ENCODE measurements around the gene GAL3ST2.
A peak's percentile ranks its signal among the peaks of the same experiment; 100 is the strongest.
"Not testable (repeated sequence)": the region's sequence is repeated elsewhere in the genome, so short reads cannot be mapped to it uniquely, and the experiment has no call there.

GAL3ST2 gene

DNA sequence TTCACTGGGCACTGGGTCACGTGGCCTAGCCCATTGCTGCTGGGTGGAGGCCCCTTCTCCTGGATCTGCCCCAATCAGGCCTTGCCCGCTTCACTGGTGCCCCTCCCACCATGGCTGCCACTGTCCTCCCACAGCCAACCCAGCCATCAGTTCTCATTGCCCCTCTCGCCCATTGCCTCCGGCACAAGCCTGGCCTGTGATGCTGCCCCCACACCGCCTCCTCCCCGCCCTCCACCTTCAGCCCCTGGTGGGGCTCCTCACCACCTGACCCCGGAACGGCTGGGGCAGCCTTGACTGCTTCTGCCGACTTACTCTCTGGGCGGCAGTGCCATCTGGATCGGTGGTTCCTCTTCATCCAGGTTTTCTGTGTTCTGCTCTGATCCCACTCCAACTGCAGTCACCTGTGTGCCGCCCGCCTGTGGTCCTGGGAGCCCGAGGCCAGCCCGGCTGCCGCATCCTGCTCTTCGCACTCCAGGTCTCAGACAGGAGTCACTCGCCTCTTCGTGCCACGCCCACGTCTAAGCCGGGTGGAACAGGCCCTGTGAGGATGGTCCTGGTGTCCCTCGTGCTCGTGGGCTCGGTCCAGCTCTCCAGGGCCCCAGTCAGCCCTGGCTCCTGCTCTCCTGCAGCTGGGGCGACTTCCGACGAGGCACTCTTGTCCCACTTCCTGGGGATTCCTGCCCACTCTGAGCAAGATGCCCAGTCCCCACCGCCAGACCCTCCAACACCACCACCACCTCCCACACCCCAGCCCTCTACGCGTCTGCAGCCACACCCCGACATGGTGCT is 28.0 kb upstream of the GAL3ST2 start:
- no peak for DNase-seq (ENCODE audit: low read depth)

- DNase-seq (ENCODE audit: low read depth), result no peak
Observed at GRCh38 chr2:241750076-241750840, 26.4 kb upstream of the GAL3ST2 start.

DNA sequence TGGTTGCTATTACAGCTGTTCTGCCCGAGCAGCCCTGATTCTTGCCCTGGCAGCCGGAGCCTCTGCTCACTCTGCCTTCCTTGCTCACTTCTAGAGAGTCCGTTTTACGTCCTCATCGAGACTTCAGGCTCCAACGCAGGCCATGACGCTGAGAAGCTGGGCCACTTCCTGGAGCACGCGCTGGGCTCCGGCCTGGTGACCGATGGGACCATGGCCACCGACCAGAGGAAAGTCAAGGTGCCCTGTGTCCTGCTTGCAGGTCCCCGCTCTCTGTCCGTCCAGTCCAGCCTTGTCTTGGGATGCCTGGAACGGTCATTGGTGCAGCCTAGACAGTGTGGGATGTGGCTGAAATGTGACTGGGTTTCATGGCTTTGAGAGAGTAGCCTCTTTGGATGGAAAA is 25.5 kb upstream of the GAL3ST2 start:
- DNase-seq (ENCODE audit: low read depth), result no peak

DNA sequence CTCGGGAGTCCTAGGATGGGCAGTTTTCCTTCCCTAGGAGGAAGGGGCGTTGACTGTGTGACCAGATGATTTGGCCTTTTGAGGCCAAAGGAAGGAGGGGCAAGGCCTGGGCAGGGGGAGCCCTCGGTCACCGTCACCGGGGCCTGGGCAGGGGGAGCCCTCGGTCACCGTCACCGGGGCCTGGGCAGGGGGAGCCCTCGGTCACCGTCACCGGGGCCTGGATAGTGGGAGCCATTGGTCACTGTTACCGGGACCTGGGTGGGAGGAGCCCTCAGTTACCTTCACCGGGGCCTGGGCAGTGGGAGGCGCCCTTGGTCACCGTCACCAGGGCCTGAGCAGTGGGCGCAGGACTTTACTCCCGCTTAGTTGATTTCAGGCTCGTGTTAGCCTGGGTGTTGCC is 24.8 kb upstream of the GAL3ST2 start:
- DNase-seq (ENCODE audit: low read depth), result no peak

GRCh38 chr2:241752253-241752652 is 24.4 kb upstream of the GAL3ST2 start:
- DNase-seq (ENCODE audit: low read depth), result no peak

DNA sequence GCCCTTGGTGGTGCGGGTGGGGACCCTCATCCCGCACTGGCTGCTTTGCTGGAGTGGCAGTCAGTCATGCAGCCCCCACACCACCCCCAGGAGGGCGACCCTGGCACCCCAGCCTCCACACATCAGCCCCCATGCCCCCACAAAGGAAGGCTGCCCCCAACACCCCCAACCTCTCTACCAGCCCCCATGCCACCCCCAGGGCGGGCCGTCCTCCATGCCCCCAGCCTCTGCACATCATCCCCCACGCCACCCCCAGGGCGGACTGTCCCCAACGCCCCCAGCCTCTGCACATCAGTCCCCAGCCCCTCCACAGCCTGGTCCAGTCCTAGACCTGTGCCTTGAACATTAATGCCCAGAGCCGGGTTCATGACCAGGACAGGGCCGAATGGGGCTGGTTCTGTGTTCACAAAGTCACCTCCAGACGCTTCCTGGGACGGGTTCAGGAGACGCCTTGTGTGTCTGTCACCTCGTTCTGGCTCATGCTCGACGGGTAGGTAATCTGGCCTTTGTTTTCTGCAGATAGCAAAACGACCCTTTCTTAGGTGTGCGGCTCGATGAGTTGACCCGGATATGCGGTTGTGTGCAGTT is 23.8 kb upstream of the GAL3ST2 start:
- no peak for DNase-seq (ENCODE audit: low read depth)

DNA sequence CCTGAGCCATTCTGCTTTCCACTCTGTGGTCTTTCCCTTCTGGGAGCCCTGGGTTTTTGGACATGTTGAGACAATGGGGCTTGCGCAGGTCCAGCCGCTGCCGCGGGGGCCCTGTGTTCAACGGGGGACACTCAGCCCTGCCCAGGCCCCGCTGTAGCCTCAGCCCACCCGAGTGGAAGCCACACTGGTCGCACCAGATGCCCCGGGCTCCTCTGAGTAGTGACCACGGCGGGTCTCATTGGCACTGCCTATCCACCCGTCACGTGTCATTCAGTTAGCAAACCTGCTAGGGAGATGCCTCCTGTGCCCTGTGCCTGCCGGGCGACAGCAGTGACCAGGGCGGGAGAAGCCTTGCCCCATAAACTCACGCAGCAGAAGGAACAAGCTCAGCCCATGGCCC is 23.1 kb upstream of the GAL3ST2 start:
- DNase-seq (ENCODE audit: low read depth), result no peak

GRCh38 chr2:241754042-241754441 is 22.6 kb upstream of the GAL3ST2 start:
- no peak for DNase-seq (ENCODE audit: low read depth)

- no peak for DNase-seq (ENCODE audit: low read depth)
Observed at GRCh38 chr2:241755166-241755565, 21.5 kb upstream of the GAL3ST2 start.

- no peak for DNase-seq (ENCODE audit: low read depth)
Observed at GRCh38 chr2:241755777-241756176, 20.8 kb upstream of the GAL3ST2 start.

DNA sequence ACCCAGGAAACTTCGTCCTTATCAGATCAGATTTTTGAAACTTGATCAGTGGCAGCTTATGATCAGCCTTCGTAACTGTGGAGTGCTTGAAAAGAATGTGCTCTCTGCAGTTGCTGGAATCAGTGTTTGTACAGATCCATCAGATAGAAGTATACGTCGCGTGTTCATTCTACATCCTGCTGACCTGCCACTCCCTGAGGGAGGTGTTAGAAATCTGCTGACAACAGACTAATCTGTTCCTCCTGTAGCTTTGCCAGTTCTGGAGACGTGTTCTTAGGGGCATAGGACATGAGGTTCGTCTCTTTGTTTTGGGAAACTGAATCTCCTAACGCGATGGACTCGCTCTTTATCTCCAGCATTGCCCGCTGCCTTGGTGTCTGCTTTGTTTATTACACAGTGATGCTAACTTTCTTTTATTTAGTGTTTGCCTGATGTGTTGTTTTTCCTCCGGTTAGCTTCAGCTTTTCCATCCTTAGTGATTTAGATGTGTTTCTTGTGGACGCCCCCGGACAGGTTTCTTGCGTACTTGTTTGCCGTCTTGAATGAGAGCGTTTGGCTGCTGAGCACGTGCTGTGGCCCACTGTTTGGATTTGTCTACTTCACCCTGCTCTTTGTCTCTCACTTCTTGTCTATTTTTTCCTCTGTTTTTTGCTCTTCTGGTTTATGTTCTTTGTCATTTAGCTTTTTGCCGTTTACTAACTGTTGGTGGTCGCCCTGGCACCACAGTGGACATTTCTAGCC is 17.4 kb upstream of the GAL3ST2 start:
- no peak for DNase-seq (ENCODE audit: low read depth)

GRCh38 chr2:241759893-241760292 is 16.7 kb upstream of the GAL3ST2 start:
- DNase-seq (ENCODE audit: low read depth), result not testable (repeated sequence)

- no peak for DNase-seq (ENCODE audit: low read depth)
Observed at GRCh38 chr2:241760301-241760771, 16.3 kb upstream of the GAL3ST2 start.

DNA sequence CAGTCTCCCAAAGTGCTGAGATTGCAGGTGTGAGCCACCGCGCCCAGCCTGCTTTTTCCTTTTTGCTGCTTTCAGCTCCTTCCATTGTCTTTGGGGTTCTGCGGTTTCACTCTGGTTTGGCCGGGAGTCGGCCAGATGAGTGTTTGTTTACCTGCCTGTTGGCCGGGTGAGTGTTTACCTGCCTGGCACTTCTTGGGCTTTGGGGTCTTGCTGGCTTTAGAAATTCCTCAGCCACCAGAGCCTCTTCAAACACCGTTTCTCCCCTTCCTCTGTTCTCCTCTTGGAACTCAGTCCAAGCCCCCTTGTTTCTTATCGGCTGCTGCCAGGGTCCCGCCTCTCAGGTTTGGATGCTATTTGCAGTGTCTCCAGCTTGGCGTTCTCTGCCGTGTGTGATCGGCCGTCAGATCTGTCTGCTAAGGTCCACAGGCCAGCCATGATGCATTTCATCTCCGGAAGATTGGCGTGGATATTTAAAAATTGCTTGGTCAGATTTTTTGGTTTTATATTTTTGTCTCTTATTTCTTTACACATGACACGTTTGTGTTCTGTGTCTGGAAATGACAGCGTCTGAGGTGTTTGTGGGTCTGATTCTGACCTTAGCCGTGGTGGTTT is 14.2 kb upstream of the GAL3ST2 start:
- DNase-seq (ENCODE audit: low read depth), result no peak

GRCh38 chr2:241762933-241763369 is 13.7 kb upstream of the GAL3ST2 start:
- peak; percentile 51 for DNase-seq (ENCODE audit: low read depth)

GRCh38 chr2:241763551-241764274 is 12.9 kb upstream of the GAL3ST2 start:
- DNase-seq (ENCODE audit: low read depth), result no peak

DNA sequence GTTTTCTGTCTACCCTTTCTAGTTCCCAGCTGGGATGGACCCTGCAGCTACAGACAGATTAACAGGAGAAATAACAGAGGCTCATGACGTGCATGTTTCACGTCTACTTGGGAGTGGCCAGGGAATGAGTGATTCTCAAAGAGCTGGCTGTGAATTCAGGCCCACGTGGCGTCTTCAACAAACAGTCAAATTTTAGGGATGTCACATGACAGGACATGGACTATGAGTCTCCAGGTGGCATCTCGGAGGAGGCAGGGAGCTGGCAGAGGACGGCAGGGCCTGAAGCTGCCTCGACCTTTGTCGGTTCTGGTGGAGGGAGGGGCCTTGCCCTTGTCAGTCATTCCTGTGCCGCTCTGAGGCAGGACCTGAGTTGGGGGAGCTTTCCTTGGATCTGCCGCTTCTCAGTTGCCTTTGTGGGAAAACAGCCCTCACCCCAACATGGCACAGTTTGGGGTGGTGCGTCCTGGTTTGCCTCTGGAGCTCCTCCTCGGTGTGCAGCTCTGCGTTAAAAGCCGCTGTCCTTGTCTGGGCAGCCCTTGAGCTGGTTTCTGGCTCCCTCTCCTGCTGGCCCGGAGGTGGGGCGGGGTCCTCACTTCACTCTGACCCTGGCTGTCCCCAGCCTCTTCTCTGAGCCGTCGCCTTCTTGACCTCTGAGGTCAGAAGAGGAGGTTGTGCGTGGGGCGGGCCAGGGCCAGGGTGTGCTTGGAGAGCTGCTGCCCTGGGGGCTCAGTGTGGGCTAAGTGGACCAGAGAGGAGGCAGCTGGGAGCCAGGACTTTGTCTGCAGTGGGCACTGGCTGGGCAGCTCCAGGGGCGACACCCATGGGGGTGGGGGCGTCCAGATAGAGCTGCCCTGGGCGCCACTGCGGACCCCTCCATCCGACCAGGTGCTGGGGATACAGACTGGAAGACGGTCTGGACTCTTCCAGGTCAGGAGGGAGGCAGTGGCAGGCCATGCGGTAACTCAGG is 12.1 kb upstream of the GAL3ST2 start:
- no peak for DNase-seq (ENCODE audit: low read depth)

- DNase-seq (ENCODE audit: low read depth), result no peak
Observed at GRCh38 chr2:241767464-241768250, 9.0 kb upstream of the GAL3ST2 start.

DNA sequence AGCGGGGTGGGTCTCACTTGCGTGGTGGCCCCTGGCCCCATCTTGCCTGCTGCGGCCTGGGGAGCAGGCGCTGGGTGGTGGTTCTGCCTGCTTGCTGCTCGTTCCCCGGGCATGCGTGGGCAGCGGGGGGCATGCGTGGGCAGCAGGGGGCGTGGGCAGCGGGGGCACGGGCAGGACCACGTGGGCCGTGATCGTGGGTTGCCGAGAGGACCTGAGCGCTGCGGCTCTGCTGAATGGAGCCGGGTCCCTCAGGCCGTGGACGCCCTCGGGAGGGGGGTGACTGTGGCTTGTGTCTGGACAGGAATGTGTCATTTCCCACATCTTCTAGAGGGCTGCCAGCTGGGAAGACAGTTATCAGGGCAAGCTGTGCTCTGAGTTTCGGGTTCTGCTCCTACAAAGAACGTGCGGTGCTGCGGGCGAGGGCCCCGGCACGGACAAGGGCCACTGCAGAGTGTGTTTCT is 8.3 kb upstream of the GAL3ST2 start:
- DNase-seq (ENCODE audit: low read depth), result no peak

Measured in activated T-helper 1 cell treated with Interleukin-2 at 50 U/mL for 16 hours (primary cell).